ENCODE results near the gene UBQLNL.

DNA sequence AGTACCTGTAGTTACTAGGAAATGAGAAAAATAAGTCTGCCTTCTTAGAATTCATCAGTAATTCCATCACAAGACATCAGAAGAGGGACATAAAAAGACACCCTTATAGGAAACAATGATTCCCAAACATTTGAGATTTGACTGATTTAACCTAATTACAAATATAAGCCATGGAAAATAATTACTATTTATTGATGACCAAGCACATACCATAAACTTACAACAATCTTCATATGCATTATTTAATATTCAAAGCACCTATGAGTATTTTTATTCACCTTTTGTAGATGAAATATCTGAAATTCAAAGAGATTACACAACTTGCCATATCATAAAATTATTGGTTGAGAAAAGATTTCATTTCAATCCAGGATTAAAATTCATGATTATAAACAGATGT lies 42.6 kb downstream of the UBQLNL start:
- TF ChIP-seq, protein P1, sequence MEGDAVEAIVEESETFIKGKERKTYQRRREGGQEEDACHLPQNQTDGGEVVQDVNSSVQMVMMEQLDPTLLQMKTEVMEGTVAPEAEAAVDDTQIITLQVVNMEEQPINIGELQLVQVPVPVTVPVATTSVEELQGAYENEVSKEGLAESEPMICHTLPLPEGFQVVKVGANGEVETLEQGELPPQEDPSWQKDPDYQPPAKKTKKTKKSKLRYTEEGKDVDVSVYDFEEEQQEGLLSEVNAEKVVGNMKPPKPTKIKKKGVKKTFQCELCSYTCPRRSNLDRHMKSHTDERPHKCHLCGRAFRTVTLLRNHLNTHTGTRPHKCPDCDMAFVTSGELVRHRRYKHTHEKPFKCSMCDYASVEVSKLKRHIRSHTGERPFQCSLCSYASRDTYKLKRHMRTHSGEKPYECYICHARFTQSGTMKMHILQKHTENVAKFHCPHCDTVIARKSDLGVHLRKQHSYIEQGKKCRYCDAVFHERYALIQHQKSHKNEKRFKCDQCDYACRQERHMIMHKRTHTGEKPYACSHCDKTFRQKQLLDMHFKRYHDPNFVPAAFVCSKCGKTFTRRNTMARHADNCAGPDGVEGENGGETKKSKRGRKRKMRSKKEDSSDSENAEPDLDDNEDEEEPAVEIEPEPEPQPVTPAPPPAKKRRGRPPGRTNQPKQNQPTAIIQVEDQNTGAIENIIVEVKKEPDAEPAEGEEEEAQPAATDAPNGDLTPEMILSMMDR (IDR thresholded peaks at IDR 0.05; ENCODE audit: insufficient read depth, low read length) = no peak
- TF ChIP-seq, protein P2, sequence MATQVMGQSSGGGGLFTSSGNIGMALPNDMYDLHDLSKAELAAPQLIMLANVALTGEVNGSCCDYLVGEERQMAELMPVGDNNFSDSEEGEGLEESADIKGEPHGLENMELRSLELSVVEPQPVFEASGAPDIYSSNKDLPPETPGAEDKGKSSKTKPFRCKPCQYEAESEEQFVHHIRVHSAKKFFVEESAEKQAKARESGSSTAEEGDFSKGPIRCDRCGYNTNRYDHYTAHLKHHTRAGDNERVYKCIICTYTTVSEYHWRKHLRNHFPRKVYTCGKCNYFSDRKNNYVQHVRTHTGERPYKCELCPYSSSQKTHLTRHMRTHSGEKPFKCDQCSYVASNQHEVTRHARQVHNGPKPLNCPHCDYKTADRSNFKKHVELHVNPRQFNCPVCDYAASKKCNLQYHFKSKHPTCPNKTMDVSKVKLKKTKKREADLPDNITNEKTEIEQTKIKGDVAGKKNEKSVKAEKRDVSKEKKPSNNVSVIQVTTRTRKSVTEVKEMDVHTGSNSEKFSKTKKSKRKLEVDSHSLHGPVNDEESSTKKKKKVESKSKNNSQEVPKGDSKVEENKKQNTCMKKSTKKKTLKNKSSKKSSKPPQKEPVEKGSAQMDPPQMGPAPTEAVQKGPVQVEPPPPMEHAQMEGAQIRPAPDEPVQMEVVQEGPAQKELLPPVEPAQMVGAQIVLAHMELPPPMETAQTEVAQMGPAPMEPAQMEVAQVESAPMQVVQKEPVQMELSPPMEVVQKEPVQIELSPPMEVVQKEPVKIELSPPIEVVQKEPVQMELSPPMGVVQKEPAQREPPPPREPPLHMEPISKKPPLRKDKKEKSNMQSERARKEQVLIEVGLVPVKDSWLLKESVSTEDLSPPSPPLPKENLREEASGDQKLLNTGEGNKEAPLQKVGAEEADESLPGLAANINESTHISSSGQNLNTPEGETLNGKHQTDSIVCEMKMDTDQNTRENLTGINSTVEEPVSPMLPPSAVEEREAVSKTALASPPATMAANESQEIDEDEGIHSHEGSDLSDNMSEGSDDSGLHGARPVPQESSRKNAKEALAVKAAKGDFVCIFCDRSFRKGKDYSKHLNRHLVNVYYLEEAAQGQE (IDR thresholded peaks at IDR 0.05; ENCODE audit: insufficient replicate concordance, low read depth) = no peak

All from HL-60 (cell line).